CD4-positive, alpha-beta T cell (primary cell): ENCODE data around the gene RARB. TPM values are rescaled to one million over a fixed set of nuclear protein-coding genes. Genes with fewer than 3 reads are reported as not detected.

Source experiments
- ATAC-seq: fragments of 200-7000 bp; cut with Tn5 transposase; one replicate; pipeline ENCODE4 v1.10.0; 2022; ENCODE audit warnings: mild to moderate bottlenecking; ENCODE audit not compliant: poor library complexity
- CTCF ChIA-PET: fragments of 350-600 bp; sonication (Branson Sonifier 250); formaldehyde crosslinking; loops from one replicate; lab custom pipeline; 2021; ENCODE audit warnings: antibody characterized with exemption, inconsistent platforms; lab: Charles Lee
- POLR2A ChIA-PET: fragments of 350-600 bp; sonication (Branson Sonifier 250); formaldehyde crosslinking; loops from one replicate; lab custom pipeline; 2021; ENCODE audit warnings: antibody characterized with exemption, inconsistent platforms; lab: Charles Lee
- DNase-seq, 14 experiments: peaks; one replicate each; pipeline ENCODE4 v3.0.0-alpha.2; 2013 to 2020; ENCODE audit warnings: mixed read lengths in 2 of 14
- H3K27ac ChIP-seq, 2 donors: one replicate each; pipeline versions ENCODE4 v1.5.1 to v1.7.0; 2013; ENCODE audit warnings: low read length in 2 of 2, low read depth in 1 of 2, mild to moderate bottlenecking in 1 of 2
- H3K27me3 ChIP-seq, 2 experiments: 1 replicate in 1 of 2; 2 replicates in 1 of 2; pipeline versions ENCODE4 v1.6.1 to v1.7.0; 2013; ENCODE audit warnings: low read length in 2 of 2, control low read depth in 1 of 2, mild to moderate bottlenecking in 1 of 2, moderate library complexity in 1 of 2; ENCODE audit not compliant: insufficient read depth in 2 of 2, control insufficient read depth in 1 of 2
- H3K36me3 ChIP-seq: one replicate; pipeline ENCODE4 v1.6.1; 2013; ENCODE audit warnings: low read length, control low read depth; ENCODE audit not compliant: insufficient read depth
- H3K4me1 ChIP-seq: one replicate; pipeline ENCODE4 v1.6.1; 2013; ENCODE audit warnings: low read length, control low read depth; ENCODE audit not compliant: insufficient read depth
- H3K4me3 ChIP-seq: one replicate; pipeline ENCODE4 v1.5.1; 2013; ENCODE audit warnings: mild to moderate bottlenecking, low read length, moderate library complexity
- H3K9me3 ChIP-seq, 2 experiments: 1 replicate in 1 of 2; 2 replicates in 1 of 2; pipeline versions ENCODE4 v1.6.1 to v1.7.0; 2013; ENCODE audit warnings: low read length in 2 of 2, mild to moderate bottlenecking in 2 of 2, control low read depth in 1 of 2, moderate library complexity in 1 of 2; ENCODE audit not compliant: control insufficient read depth in 1 of 2, insufficient read depth in 1 of 2
- H3K27ac Mint-ChIP-seq: one replicate; pipeline ENCODE4 v1.8.0; 2020; ENCODE audit warnings: mixed read lengths
- H3K27me3 Mint-ChIP-seq: one replicate; pipeline ENCODE4 v1.8.0; 2021; ENCODE audit warnings: mixed read lengths
- H3K36me3 Mint-ChIP-seq: one replicate; pipeline ENCODE4 v1.8.0; 2021; ENCODE audit warnings: low read depth, mixed read lengths
- H3K4me1 Mint-ChIP-seq: one replicate; pipeline ENCODE4 v1.8.0; 2021; ENCODE audit warnings: low read depth, mixed read lengths
- H3K4me3 Mint-ChIP-seq: one replicate; pipeline ENCODE4 v1.8.0; 2020; ENCODE audit warnings: mild to moderate bottlenecking, mixed read lengths
- H3K9me3 Mint-ChIP-seq: one replicate; pipeline ENCODE4 v1.8.0; 2020; ENCODE audit warnings: mixed read lengths
- CTCF ChIP-seq: fragments of 200-600 bp; IDR thresholded peaks from one replicate; pipeline ENCODE4 v1.8.0; 2022; ENCODE audit warnings: antibody characterized with exemption, mild to moderate bottlenecking
- intact Hi-C, 2 experiments: fragments of 100-400 bp; cut with DNase I in 1 of 2; cut with micrococcal nuclease in 1 of 2; formaldehyde crosslinking; loops; one replicate each; pipeline versions ENCODE4 v1.15.1 to v1.9.0; 2023 to 2025; cut with DNase I, micrococcal nuclease
- total RNA-seq, 174 experiments: library from RNA in 2 of 174; stranded (reverse) in 2 of 174; gene quantifications; one replicate each; pipeline ENCODE4 v1.2.3 and lab custom pipeline; 2021 to 2026

Gene RARB
- total RNA-seq, 2 experiments from 2014 or later = not detected

DNA sequence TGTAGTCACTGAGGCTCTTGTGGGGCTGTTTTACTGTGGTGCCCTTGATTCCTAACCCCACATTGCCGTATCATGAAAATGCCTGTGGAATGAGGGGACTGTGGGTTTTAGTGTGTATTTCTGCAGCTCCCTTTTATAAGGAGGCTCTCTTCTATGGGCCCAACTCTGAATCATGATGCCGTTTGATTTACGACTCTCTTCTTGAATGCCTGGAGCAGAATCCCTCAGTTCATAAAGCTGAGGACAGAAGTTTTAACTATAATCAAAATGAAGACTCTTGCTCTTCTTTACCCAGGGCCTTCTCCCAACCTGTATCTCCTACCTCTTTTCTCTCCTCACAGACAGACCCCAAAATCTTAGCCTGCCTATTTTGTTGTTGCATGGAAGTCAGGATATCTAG is 109.5 kb downstream of the RARB start:
- Histone ChIP-seq H3K27me3 (no peaks in the 10 kb centered on the region), H3K36me3 (no peaks in the 10 kb centered on the region), H3K27ac (no peak overlapping the region), H3K4me1 (no peaks in the 10 kb centered on the region), H3K4me3 (no peak overlapping the region), H3K9me3 (no peaks in the 10 kb centered on the region)
- Mint-ChIP-seq H3K4me1 (no peaks in the 10 kb centered on the region), H3K9me3 (no peaks in the 10 kb centered on the region), H3K27me3 (no peaks in the 10 kb centered on the region), H3K4me3 (no peak overlapping the region), H3K27ac (no peak overlapping the region), H3K36me3 (no peaks in the 10 kb centered on the region)
- POLR2A ChIA-PET = no interaction called here
- intact Hi-C loops = no loop called here
- TF ChIP-seq CTCF = no peak
- ATAC-seq (no peak), DNase-seq (no peak)
- CTCF ChIA-PET = no interaction called here

DNA sequence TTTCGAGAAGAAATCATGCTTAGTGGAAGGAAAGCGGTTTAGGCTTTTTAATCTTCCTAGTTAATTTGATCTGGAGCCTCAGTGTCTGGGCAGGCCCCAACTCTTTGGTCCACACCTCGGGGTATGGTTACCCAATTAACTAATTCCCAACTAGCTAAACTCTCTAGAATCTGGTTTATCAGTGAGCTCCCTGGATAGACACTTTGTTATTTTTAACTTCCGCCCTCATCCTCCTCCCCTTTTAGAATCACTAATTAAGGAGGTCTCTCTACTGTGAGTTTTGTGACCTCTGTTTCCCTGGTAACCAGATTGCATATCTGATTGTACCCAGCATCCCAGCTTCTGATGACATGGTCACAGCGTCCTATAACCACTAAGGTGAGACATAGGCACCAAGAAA is 112.2 kb downstream of the RARB start:
- no peaks in the 10 kb centered on the region for H3K9me3 Mint-ChIP-seq
- H3K4me3 ChIP-seq = no peak overlapping the region
- ATAC-seq (no peak), DNase-seq (no peak)
- TF ChIP-seq CTCF = no peak
- H3K9me3 ChIP-seq = no peaks in the 10 kb centered on the region
- intact Hi-C loops = no loop called here
- H3K27me3 Mint-ChIP-seq = peaks cover 5% of the 10 kb centered on the region
- H3K27ac ChIP-seq = no peak overlapping the region
- CTCF ChIA-PET = no interaction called here
- H3K4me3 Mint-ChIP-seq = no peak overlapping the region
- H3K27ac Mint-ChIP-seq = no peak overlapping the region
- H3K27me3 ChIP-seq = no peaks in the 10 kb centered on the region
- H3K4me1 Mint-ChIP-seq = no peaks in the 10 kb centered on the region
- H3K36me3 ChIP-seq = no peaks in the 10 kb centered on the region
- POLR2A ChIA-PET = no interaction called here
- no peaks in the 10 kb centered on the region for H3K36me3 Mint-ChIP-seq
- no peaks in the 10 kb centered on the region for H3K4me1 ChIP-seq

DNA sequence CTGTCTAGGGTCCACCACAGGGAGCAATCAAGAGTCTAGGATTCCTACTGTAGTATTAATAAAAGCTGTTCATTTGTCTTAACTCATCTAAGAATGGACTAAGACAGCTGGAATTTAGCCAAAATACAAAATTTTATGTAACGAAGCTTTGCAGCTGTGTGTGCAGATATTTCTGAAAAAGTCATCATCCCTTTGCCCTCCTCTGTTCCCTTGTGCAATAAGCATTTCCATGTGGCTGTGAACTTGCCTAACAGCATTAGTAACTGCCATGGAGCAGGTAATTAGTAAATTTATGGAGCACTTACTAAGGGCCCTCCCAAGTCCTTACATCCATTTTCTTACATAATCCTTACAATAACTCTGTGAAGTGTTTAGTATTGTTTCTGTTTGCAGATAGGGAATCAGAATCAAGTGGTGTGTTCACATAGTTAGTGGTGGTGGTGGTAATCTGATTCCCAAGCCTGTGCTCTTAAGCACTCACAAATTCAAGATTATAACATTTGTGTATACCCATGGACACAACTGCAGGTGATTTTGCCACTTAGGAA is 114.5 kb downstream of the RARB start:
- ATAC-seq (no peak), DNase-seq (no peak)
- ChIA-PET CTCF (no interaction called here), POLR2A (no interaction called here)
- intact Hi-C loops = no loop called here
- H3K27ac ChIP-seq = no peak overlapping the region
- no peaks in the 10 kb centered on the region for H3K4me1 Mint-ChIP-seq
- no peaks in the 10 kb centered on the region for H3K27me3 ChIP-seq
- H3K36me3 ChIP-seq = no peaks in the 10 kb centered on the region
- TF ChIP-seq CTCF = no peak
- no peaks in the 10 kb centered on the region for H3K36me3 Mint-ChIP-seq
- H3K27me3 Mint-ChIP-seq = peaks cover 5% of the 10 kb centered on the region
- no peak overlapping the region for H3K4me3 Mint-ChIP-seq
- no peaks in the 10 kb centered on the region for H3K9me3 ChIP-seq
- H3K4me3 ChIP-seq = no peak overlapping the region
- no peaks in the 10 kb centered on the region for H3K9me3 Mint-ChIP-seq
- H3K27ac Mint-ChIP-seq = no peak overlapping the region
- H3K4me1 ChIP-seq = no peaks in the 10 kb centered on the region
